Neural crest cell (in vitro differentiated cells): ENCODE results near the gene RFTN1. TPM values are rescaled to one million over a fixed set of nuclear protein-coding genes. Genes with fewer than 3 reads are reported as not detected.

Experiments used
- DNase-seq: peaks from one replicate; pipeline ENCODE4 v3.0.0; 2021; ENCODE audit warnings: low read depth, mixed read lengths, low spot score
- H3K27ac Mint-ChIP-seq: one replicate; pipeline ENCODE4 v1.8.0; 2021; ENCODE audit warnings: mild to moderate bottlenecking, mixed read lengths; ENCODE audit not compliant: unreplicated experiment
- H3K27me3 Mint-ChIP-seq: 2 replicates; pipeline ENCODE4 v1.8.0; 2021; ENCODE audit warnings: low read depth, mild to moderate bottlenecking, mixed read lengths
- H3K36me3 Mint-ChIP-seq: 2 replicates; pipeline ENCODE4 v1.8.0; 2021; ENCODE audit warnings: low read depth, mild to moderate bottlenecking, mixed read lengths
- H3K4me1 Mint-ChIP-seq: 2 replicates; pipeline ENCODE4 v1.8.0; 2021; ENCODE audit warnings: mixed read lengths
- H3K4me3 Mint-ChIP-seq: one replicate; pipeline ENCODE4 v1.8.0; 2021; ENCODE audit warnings: mild to moderate bottlenecking, mixed read lengths
- H3K9me3 Mint-ChIP-seq: 2 replicates; pipeline ENCODE4 v1.8.0; 2021; ENCODE audit warnings: mixed read lengths
- total RNA-seq: library from RNA; stranded (reverse); gene quantifications from 2 replicates; pipeline ENCODE4 v1.2.1, GENCODE V29; 2021
- TF ChIP-seq, protein P1 (sequence below): fragments of 200-600 bp; sonication (generic); conservative IDR thresholded peaks from 2 replicates; pipeline ENCODE4 v1.5.0; 2021; ENCODE audit warnings: antibody characterized with exemption, mild to moderate bottlenecking

RFTN1 gene
- total RNA-seq, 1 donor from 2014 or later = 2.0 TPM

DNA sequence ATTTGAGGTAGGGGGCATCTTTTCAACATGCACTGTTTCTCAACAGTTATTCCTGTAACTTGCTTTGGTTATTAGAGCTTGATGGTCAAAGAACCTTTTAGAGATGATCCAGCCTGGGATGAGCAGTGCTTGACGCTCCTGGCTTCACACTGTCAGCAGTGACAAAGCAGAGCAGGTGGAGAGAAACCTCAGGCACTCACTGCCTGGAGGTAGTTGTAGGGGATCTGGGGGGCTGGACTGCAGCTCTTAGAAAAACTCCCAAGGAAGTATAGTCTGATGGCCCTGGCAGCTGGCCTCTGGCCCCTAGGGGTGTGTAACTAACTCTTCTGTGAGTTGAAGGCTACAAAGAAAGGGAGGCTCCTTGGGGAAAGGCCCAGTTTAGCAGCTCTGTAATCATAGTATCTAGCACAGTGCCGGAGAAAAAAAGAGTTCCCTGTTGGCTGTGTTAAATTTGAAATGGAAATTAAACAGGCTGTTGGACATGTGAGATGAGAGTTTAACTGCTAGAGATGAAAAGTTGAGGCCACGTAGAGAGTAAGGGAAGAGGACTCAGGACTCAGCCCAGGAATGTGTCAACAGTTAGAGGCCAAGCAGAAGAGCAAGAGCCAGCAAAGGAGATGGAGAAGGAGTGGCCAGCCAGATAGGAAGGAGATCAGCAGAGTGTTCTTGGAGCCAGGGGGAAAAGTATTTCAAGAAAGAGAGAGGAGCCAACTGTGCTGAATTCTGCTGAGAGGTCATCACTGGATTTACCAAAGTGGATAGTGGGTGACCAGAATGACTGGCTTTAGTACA is 234.3 kb downstream of the RFTN1 start:
- Mint-ChIP-seq H3K4me3 (no peak overlapping the region), H3K9me3 (no peaks in the 10 kb centered on the region), H3K36me3 (peaks cover 5% of the 10 kb centered on the region), H3K27ac (no peak overlapping the region), H3K4me1 (no peaks in the 10 kb centered on the region), H3K27me3 (no peaks in the 10 kb centered on the region)
- TF ChIP-seq, protein P1, sequence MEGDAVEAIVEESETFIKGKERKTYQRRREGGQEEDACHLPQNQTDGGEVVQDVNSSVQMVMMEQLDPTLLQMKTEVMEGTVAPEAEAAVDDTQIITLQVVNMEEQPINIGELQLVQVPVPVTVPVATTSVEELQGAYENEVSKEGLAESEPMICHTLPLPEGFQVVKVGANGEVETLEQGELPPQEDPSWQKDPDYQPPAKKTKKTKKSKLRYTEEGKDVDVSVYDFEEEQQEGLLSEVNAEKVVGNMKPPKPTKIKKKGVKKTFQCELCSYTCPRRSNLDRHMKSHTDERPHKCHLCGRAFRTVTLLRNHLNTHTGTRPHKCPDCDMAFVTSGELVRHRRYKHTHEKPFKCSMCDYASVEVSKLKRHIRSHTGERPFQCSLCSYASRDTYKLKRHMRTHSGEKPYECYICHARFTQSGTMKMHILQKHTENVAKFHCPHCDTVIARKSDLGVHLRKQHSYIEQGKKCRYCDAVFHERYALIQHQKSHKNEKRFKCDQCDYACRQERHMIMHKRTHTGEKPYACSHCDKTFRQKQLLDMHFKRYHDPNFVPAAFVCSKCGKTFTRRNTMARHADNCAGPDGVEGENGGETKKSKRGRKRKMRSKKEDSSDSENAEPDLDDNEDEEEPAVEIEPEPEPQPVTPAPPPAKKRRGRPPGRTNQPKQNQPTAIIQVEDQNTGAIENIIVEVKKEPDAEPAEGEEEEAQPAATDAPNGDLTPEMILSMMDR = no peak
- DNase-seq = no peak

DNA sequence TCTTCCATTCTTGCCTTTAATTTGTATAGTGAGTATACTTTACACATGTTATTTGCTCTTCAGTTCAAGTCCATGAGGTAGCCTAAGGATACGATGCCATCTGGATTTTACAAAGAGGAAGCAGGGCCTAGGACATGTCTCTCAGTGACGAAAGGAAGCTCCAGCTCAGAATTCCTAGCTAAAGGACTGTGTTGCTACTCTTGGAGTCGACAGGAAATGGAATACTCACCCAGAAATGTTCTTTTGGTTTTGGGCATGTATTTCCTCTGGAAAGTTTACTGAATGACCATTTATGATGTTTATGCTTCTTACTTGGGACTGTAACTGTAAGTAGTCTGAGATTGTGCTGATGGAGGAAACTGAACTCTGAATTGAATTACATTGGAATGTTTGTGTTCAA is 236.0 kb downstream of the RFTN1 start:
- Mint-ChIP-seq H3K36me3 (peaks cover 4% of the 10 kb centered on the region), H3K27me3 (no peaks in the 10 kb centered on the region), H3K9me3 (no peaks in the 10 kb centered on the region), H3K4me3 (no peak overlapping the region), H3K4me1 (no peaks in the 10 kb centered on the region), H3K27ac (no peak overlapping the region)
- no peak for DNase-seq
- TF ChIP-seq, protein P1 = no peak

GRCh38 chr3:16273867-16274266 is 239.6 kb downstream of the RFTN1 start:
- Mint-ChIP-seq H3K9me3 (no peaks in the 10 kb centered on the region), H3K4me3 (no peak overlapping the region), H3K27me3 (no peaks in the 10 kb centered on the region), H3K27ac (no peak overlapping the region), H3K36me3 (no peaks in the 10 kb centered on the region), H3K4me1 (no peaks in the 10 kb centered on the region)
- no peak for DNase-seq
- TF ChIP-seq, protein P1 = no peak

DNA sequence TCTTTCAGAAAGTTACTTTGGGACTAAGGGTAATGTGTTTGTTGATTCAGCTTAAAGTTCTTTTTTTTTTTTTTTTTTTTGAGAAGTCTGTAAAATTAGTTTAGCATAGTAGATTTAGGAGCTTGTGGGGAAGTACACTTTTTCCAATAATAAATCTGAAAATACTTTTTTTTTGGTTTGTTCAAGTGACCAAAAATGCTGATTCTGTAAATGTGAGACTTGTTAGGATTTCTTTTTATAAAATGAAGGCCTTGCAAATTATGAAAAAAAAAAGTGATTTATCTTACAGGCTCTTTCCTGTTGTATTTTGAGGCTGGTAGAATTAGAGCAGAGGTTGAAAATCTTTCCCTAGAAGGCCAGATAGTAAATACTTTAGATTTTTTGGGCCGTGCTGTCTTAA is 240.9 kb downstream of the RFTN1 start:
- Mint-ChIP-seq H3K36me3 (no peaks in the 10 kb centered on the region), H3K9me3 (no peaks in the 10 kb centered on the region), H3K27me3 (no peaks in the 10 kb centered on the region), H3K4me1 (peaks cover 3% of the 10 kb centered on the region), H3K27ac (no peak overlapping the region), H3K4me3 (no peak overlapping the region)
- DNase-seq = no peak
- TF ChIP-seq, protein P1 = no peak

DNA sequence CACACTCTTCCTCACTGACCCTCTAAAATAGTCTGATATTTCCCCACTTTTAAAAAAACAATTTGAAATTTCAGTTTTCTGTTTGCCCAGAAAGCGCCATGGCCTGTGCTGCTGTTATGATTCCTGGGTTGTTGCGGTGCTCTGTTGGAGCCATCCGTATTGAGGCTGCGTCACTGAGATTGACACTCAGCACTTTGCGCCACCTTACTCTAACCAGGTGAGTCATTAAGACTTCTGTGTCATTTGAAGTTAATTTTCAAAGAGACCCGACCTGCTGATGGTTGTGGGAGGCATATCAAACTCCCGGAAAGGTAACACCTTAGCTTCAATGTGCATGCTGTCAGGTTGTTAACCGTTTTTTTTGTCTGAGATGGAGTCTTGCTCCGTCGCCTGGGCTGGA is 242.6 kb downstream of the RFTN1 start:
- H3K9me3 Mint-ChIP-seq = no peaks in the 10 kb centered on the region
- TF ChIP-seq, protein P1 = no peak
- no peak overlapping the region for H3K4me3 Mint-ChIP-seq
- no peak overlapping the region for H3K27ac Mint-ChIP-seq
- no peaks in the 10 kb centered on the region for H3K36me3 Mint-ChIP-seq
- H3K4me1 Mint-ChIP-seq = peaks cover 13% of the 10 kb centered on the region
- DNase-seq = no peak
- H3K27me3 Mint-ChIP-seq = no peaks in the 10 kb centered on the region
